IMR-90 (cell line): ENCODE results near the gene NOP14. TPM values are rescaled to one million over a fixed set of nuclear protein-coding genes. Genes with fewer than 3 reads are reported as not detected.

Experiments used
- ATAC-seq: fragments of 200-7000 bp; cut with Tn5 transposase; 2 replicates; pipeline ENCODE4 v1.9.1; 2020; ENCODE audit warnings: low read depth, mild to moderate bottlenecking, moderate library complexity
- BruUV-seq: library from RNA; stranded (reverse); fragments of 400-500 nt; replicated peaks from 2 replicates; lab custom pipeline; 2021; lab: Mats Ljungman, UMichigan
- CTCF ChIA-PET: fragments of 300-600 bp; formaldehyde crosslinking; extraction: SDS; loops from one replicate; lab custom pipeline; 2021; ENCODE audit warnings: antibody characterized with exemption; lab: Yijun Ruan, JAX
- POLR2A ChIA-PET: fragments of 300-600 bp; sonication (Branson Sonifier 250); formaldehyde crosslinking; loops from one replicate; lab custom pipeline; 2022; ENCODE audit warnings: antibody characterized with exemption; ENCODE audit not compliant: unreplicated experiment; lab: Charles Lee
- DNase-seq: peaks from one replicate; pipeline ENCODE4 v3.0.0; 2013
- H2AFZ ChIP-seq: replicated peaks from 2 replicates; pipeline ENCODE3; 2013; ENCODE audit warnings: low read length, mild to moderate bottlenecking; ENCODE audit not compliant: poor library complexity
- H2AK5ac ChIP-seq: 2 replicates; pipeline ENCODE4 v1.6.1; 2013; ENCODE audit warnings: low read depth, low read length, inconsistent platforms
- H2AK9ac ChIP-seq: replicated peaks from 2 replicates; pipeline ENCODE3; 2013; ENCODE audit warnings: mild to moderate bottlenecking, low read depth, low read length, moderate library complexity; ENCODE audit not compliant: poor library complexity
- H2BK120ac ChIP-seq: 2 replicates; pipeline ENCODE4 v1.6.1; 2013; ENCODE audit warnings: low read depth, low read length, inconsistent platforms
- H2BK15ac ChIP-seq: 3 replicates; pipeline ENCODE4 v1.6.1; 2013; ENCODE audit warnings: low read depth, low read length, inconsistent platforms
- H2BK20ac ChIP-seq: 2 replicates; pipeline ENCODE4 v1.6.1; 2013; ENCODE audit warnings: low read depth, mild to moderate bottlenecking, inconsistent platforms, low read length, moderate library complexity
- H2BK5ac ChIP-seq: 2 replicates; pipeline ENCODE4 v1.6.1; 2013; ENCODE audit warnings: mild to moderate bottlenecking, low read depth, low read length, inconsistent platforms; ENCODE audit not compliant: poor library complexity, severe bottlenecking
- H3K14ac ChIP-seq: replicated peaks from 2 replicates; pipeline ENCODE4 v1.6.1; 2013; ENCODE audit warnings: low read depth, low read length, inconsistent platforms
- H3K18ac ChIP-seq: 2 replicates; pipeline ENCODE4 v1.6.1; 2013; ENCODE audit warnings: low read depth, low read length, control low read depth
- H3K23ac ChIP-seq: 2 replicates; pipeline ENCODE4 v1.6.1; 2013; ENCODE audit warnings: low read depth, low read length, inconsistent platforms
- H3K27ac ChIP-seq: 2 replicates; pipeline ENCODE4 v1.5.1; 2013; ENCODE audit warnings: mild to moderate bottlenecking, control low read depth, low read length; ENCODE audit not compliant: insufficient read depth
- H3K27me3 ChIP-seq: 2 replicates; pipeline ENCODE4 v1.6.1; 2013; ENCODE audit warnings: low read length; ENCODE audit not compliant: control insufficient read depth, insufficient read depth
- H3K36me3 ChIP-seq: 2 replicates; pipeline ENCODE4 v1.6.1; 2013; ENCODE audit warnings: low read length, mixed read lengths; ENCODE audit not compliant: control insufficient read depth, insufficient read depth
- H3K4ac ChIP-seq: 2 replicates; pipeline ENCODE4 v1.6.1; 2013; ENCODE audit warnings: low read depth, low read length, inconsistent platforms
- H3K4me1 ChIP-seq: 2 replicates; pipeline ENCODE4 v1.6.1; 2013; ENCODE audit warnings: low read length, mixed read lengths; ENCODE audit not compliant: control insufficient read depth, insufficient read depth
- H3K4me2 ChIP-seq: 2 replicates; pipeline ENCODE4 v1.6.1; 2013; ENCODE audit warnings: low read depth, mild to moderate bottlenecking, control low read depth, low read length, moderate library complexity
- H3K4me3 ChIP-seq: 2 replicates; pipeline ENCODE4 v1.5.1; 2013; ENCODE audit warnings: low read depth, mild to moderate bottlenecking, control low read depth, low read length, moderate library complexity; ENCODE audit not compliant: insufficient read depth
- H3K56ac ChIP-seq: 2 replicates; pipeline ENCODE4 v1.6.1; 2013; ENCODE audit warnings: low read length, inconsistent platforms; ENCODE audit not compliant: insufficient read depth; ENCODE audit errors: extremely low read depth
- H3K79me1 ChIP-seq, 2 experiments: 2 replicates each; pipeline ENCODE4 v1.6.1; 2013; ENCODE audit warnings: low read length in 2 of 2, inconsistent platforms in 1 of 2, low read depth in 1 of 2
- H3K9ac ChIP-seq: 2 replicates; pipeline ENCODE4 v1.6.1; 2013; ENCODE audit warnings: low read depth, low read length, control low read depth
- H3K9me1 ChIP-seq: 2 replicates; pipeline ENCODE4 v1.6.1; 2013; ENCODE audit warnings: low read length, inconsistent platforms; ENCODE audit not compliant: insufficient read depth
- H3K9me3 ChIP-seq: 2 replicates; pipeline ENCODE4 v1.6.1; 2013; ENCODE audit warnings: low read length; ENCODE audit not compliant: control insufficient read depth, insufficient read depth
- H4K20me1 ChIP-seq: 2 replicates; pipeline ENCODE4 v1.6.1; 2013; ENCODE audit warnings: low read length, inconsistent platforms; ENCODE audit not compliant: insufficient read depth
- H4K5ac ChIP-seq: 2 replicates; pipeline ENCODE4 v1.6.1; 2013; ENCODE audit warnings: mild to moderate bottlenecking, low read depth, low read length, control low read depth
- H4K8ac ChIP-seq, 2 experiments: 2 replicates each; pipeline ENCODE4 v1.6.1; 2013; ENCODE audit warnings: low read depth in 2 of 2, low read length in 2 of 2, control low read depth in 1 of 2, inconsistent platforms in 1 of 2
- H4K91ac ChIP-seq: 2 replicates; pipeline ENCODE4 v1.6.1; 2013; ENCODE audit warnings: low read depth, low read length, inconsistent platforms; ENCODE audit not compliant: insufficient read depth
- MAZ ChIP-seq: IDR thresholded peaks from 2 replicates; pipeline ENCODE4 v1.6.1; 2012; ENCODE audit warnings: low read depth, mild to moderate bottlenecking, low read length, improper control_type of control experiment, moderate library complexity, borderline replicate concordance
- RCOR1 ChIP-seq: IDR thresholded peaks from 2 replicates; pipeline ENCODE4 v1.6.1; 2012; ENCODE audit warnings: mild to moderate bottlenecking, low read length, improper control_type of control experiment; ENCODE audit not compliant: insufficient replicate concordance
- SMC3 ChIP-seq: fragments of 150-350 bp; IDR thresholded peaks from 2 replicates; pipeline ENCODE4 v1.6.1; 2016; ENCODE audit warnings: low read depth, mild to moderate bottlenecking, antibody characterized with exemption, low read length, moderate library complexity
- WGBS, 2 experiments: methylation state at CpG; one replicate each; pipeline versions ENCODE4 v1.1.5 to v1.1.7; 2013; ENCODE audit warnings: missing lambda C conversion rate in 2 of 2; ENCODE audit not compliant: insufficient read length in 1 of 2; ENCODE audit errors: extremely low coverage in 2 of 2; 5-methylcytosine and 5-hydroxymethylcytosine counted together
- dilution Hi-C: fragments of 300-500 bp; cut with HindIII; formaldehyde crosslinking; loops from one replicate; pipeline ENCODE4 v1.14.3; 2018; ENCODE audit warnings: low sequenced_read_pairs; ENCODE audit not compliant: unreplicated experiment
- in situ Hi-C: fragments of 300-500 bp; cut with MboI; formaldehyde crosslinking; loops from 3 replicates; pipeline ENCODE4 v1.14.3; 2019; ENCODE audit warnings: low sequenced_read_pairs, inconsistent platforms, mixed read lengths
- intact Hi-C: fragments of 100-400 bp; cut with micrococcal nuclease; formaldehyde crosslinking; loops from 2 replicates; pipeline ENCODE4 v1.10.0; 2022
- polyA plus RNA-seq, 3 experiments: library from polyadenylated mRNA; depleted of rRNA; stranded (reverse); fragments of >200 nt; gene quantifications; 2 replicates each; pipeline ENCODE4 v1.2.3, GENCODE V29; 2012; ENCODE audit warnings: low replicate concordance in 1 of 3
- total RNA-seq: library from RNA; depleted of rRNA; stranded (reverse); fragments of >200 nt; gene quantifications from 2 replicates; pipeline ENCODE4 v1.2.3, GENCODE V29; 2012

Gene NOP14
- total and polyA plus RNA-seq, 2 of the 4 experiments (the other 2 are of a cell fraction), result 10.9 to 12.6 TPM

GRCh38 chr4:2936773-2937145 lies 26.4 kb downstream of the NOP14 start:
- no peak for ATAC-seq
- in situ Hi-C loops, result no loop called here

More at GRCh38 chr4:2936773-2937145, 26.4 kb downstream of the NOP14 start:
- CTCF ChIA-PET, result no interaction called here
- Histone ChIP-seq H3K18ac (no peak overlapping the region), H2BK20ac (no peak overlapping the region), H3K9me1 (peaks cover 9% of the 10 kb centered on the region; the same call in 1 of the 2 replicates), H3K14ac (no peak overlapping the region), H3K36me3 (peaks cover 59% of the 10 kb centered on the region), H3K27ac (no peak overlapping the region), H3K4me2 (no peak overlapping the region), H2AK5ac (no peak overlapping the region), H3K4me3 (no peak overlapping the region), H4K20me1 (peaks cover 51% of the 10 kb centered on the region), H4K5ac (no peak overlapping the region), H2AFZ (no peak overlapping the region), H2BK5ac (no peak overlapping the region), H2BK15ac (no peak overlapping the region), H4K8ac (no peak overlapping the region), H2BK120ac (no peak overlapping the region), H3K9me3 (no peaks in the 10 kb centered on the region), H3K56ac (no peak overlapping the region), H2AK9ac (no peak overlapping the region), H3K27me3 (no peaks in the 10 kb centered on the region), H3K4ac (no peak overlapping the region), H3K9ac (no peak overlapping the region; the same call in 1 of the 2 replicates), H3K79me1 (peaks cover 33 to 86% of the 10 kb centered on the region in 2 experiments; a peak in 3 of 4 replicates), H4K91ac (no peak overlapping the region), H3K4me1 (peaks cover 16% of the 10 kb centered on the region), H3K23ac (no peak overlapping the region)
- peak; percentile 58 for DNase-seq
- intact Hi-C loops, result no loop called here
- TF ChIP-seq MAZ (no peak), SMC3 (no peak), RCOR1 (peak; percentile 13)
- dilution Hi-C loops, result no loop called here
- no TSS peak for BruUV-seq
- WGBS, 2 experiments, result 90% methylated on average over 2 of the region's 6 CpGs; no CpG with 5 or more reads in 1 of the 2 experiments
- POLR2A ChIA-PET, result no interaction called here
